Lower leg skin (tissue), 3 donors: ENCODE measurements around the gene FAM98C.

Experiments
- CTCF ChIP-seq, 3 donors: fragments of 450-650 bp; IDR thresholded peaks; one replicate each; pipeline ENCODE4 v1.5.1; 2016; ENCODE audit warnings: antibody characterized with exemption in 3 of 3, mild to moderate bottlenecking in 3 of 3, moderate library complexity in 2 of 3
- POLR2A ChIP-seq, 2 donors: fragments of 450-650 bp; IDR thresholded peaks; one replicate each; pipeline ENCODE4 v1.6.1; 2016 to 2017; ENCODE audit warnings: antibody characterized with exemption in 2 of 2, mild to moderate bottlenecking in 1 of 2, moderate library complexity in 1 of 2

GRCh38 chr19:38376576-38376975 lies 26.3 kb upstream of the FAM98C start:
- no peak for TF ChIP-seq POLR2A (IDR thresholded peaks at IDR 0.05)
- TF ChIP-seq CTCF (IDR thresholded peaks at IDR 0.05) = no peak
